Measurements from ENCODE around the gene CHAC1. TPM values are rescaled to one million over a fixed set of nuclear protein-coding genes. Genes with fewer than 3 reads are reported as not detected.
A peak's percentile ranks its signal among the peaks of the same experiment; 100 is the strongest.

The CHAC1 gene
- total RNA-seq, 1 donor from 2014 or later: 0.52 TPM

- H3K4me3 ChIP-seq (ENCODE audit: low read length in 3 of 3): no peak overlapping the region
- no peaks in the 10 kb centered on the region for H3K9me3 ChIP-seq (ENCODE audit: control insufficient read depth in 3 of 3, low read length in 3 of 3)
- H3K9ac ChIP-seq (ENCODE audit: low read depth in 1 of 3, low read length in 3 of 3): no peak overlapping the region
- H3K27ac ChIP-seq (ENCODE audit: low read depth, low read length): no peak overlapping the region
- H3K27me3 ChIP-seq (ENCODE audit: control insufficient read depth in 3 of 3, insufficient read depth in 3 of 3, low read length in 3 of 3): no peaks in the 10 kb centered on the region
- peaks cover 13 to 35% (median 22%) of the 10 kb centered on the region in 3 donors for H3K4me1 ChIP-seq (ENCODE audit: control insufficient read depth in 3 of 3, insufficient read depth in 3 of 3, low read length in 3 of 3)
- H3K36me3 ChIP-seq (ENCODE audit: control insufficient read depth in 3 of 3, insufficient read depth in 3 of 3, low read length in 3 of 3): no peaks in the 10 kb centered on the region
Observed at GRCh38 chr15:40912478-40912877, 40.8 kb upstream of the CHAC1 start.

GRCh38 chr15:40914013-40914412, 39.3 kb upstream of the CHAC1 start:
- Histone ChIP-seq H3K4me1 (ENCODE audit: control insufficient read depth in 3 of 3, insufficient read depth in 3 of 3, low read length in 3 of 3) (peaks cover 12 to 31% (median 15%) of the 10 kb centered on the region in 3 donors), H3K27ac (ENCODE audit: low read depth, low read length) (no peak overlapping the region), H3K27me3 (ENCODE audit: control insufficient read depth in 3 of 3, insufficient read depth in 3 of 3, low read length in 3 of 3) (peaks cover 0 to 5% (median 0%) of the 10 kb centered on the region in 3 donors), H3K9ac (ENCODE audit: low read depth in 1 of 3, low read length in 3 of 3) (no peak overlapping the region), H3K4me3 (ENCODE audit: low read length in 3 of 3) (no peak overlapping the region), H3K36me3 (ENCODE audit: control insufficient read depth in 3 of 3, insufficient read depth in 3 of 3, low read length in 3 of 3) (no peaks in the 10 kb centered on the region), H3K9me3 (ENCODE audit: control insufficient read depth in 3 of 3, low read length in 3 of 3) (no peaks in the 10 kb centered on the region)

- peaks cover 8 to 29% (median 10%) of the 10 kb centered on the region in 3 donors for H3K4me1 ChIP-seq (ENCODE audit: control insufficient read depth in 3 of 3, insufficient read depth in 3 of 3, low read length in 3 of 3)
- peak overlapping the region in 1 of 3 donors; percentile 25 for H3K9ac ChIP-seq (ENCODE audit: low read depth in 1 of 3, low read length in 3 of 3)
- H3K27ac ChIP-seq (ENCODE audit: low read depth, low read length): no peak overlapping the region
Observed at GRCh38 chr15:40914486-40914885, 38.8 kb upstream of the CHAC1 start.

DNA sequence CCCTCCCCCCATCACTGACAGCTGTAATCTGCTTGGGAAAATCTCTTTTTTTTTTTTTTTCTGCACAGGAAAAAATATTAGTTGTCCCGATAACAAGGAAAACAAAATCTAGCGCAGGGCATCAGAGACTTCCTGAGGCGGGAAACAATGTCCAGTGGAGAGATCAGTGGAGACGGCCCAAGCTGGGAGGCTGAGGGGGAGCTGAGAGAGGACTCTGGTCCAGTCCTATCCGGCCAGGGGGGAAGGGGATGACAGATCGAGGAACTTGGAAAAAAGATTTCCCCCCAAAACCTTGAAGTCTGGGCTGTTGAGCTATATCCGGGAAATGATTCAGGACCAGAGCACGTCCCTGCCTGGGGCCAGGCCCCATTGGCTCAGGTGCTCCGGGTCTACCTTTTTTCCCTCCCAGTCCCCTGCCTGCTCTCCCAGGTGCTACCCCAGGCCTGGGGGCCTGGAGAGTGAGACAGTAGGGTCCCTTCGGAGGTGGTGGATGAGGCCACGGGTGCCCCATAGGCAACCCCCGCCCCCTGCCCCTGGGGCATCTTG, 38.1 kb upstream of the CHAC1 start:
- Histone ChIP-seq H3K9me3 (ENCODE audit: control insufficient read depth in 3 of 3, low read length in 3 of 3) (no peaks in the 10 kb centered on the region), H3K36me3 (ENCODE audit: control insufficient read depth in 3 of 3, insufficient read depth in 3 of 3, low read length in 3 of 3) (no peaks in the 10 kb centered on the region), H3K27ac (ENCODE audit: low read depth, low read length) (no peak overlapping the region), H3K27me3 (ENCODE audit: control insufficient read depth in 3 of 3, insufficient read depth in 3 of 3, low read length in 3 of 3) (peaks cover 0 to 5% (median 0%) of the 10 kb centered on the region in 3 donors), H3K4me1 (ENCODE audit: control insufficient read depth in 3 of 3, insufficient read depth in 3 of 3, low read length in 3 of 3) (peaks cover 3 to 22% (median 6%) of the 10 kb centered on the region in 3 donors), H3K9ac (ENCODE audit: low read depth in 1 of 3, low read length in 3 of 3) (no peak overlapping the region), H3K4me3 (ENCODE audit: low read length in 3 of 3) (no peak overlapping the region)

More at GRCh38 chr15:40914486-40914885, 38.8 kb upstream of the CHAC1 start:
- Histone ChIP-seq H3K4me3 (ENCODE audit: low read length in 3 of 3) (no peak overlapping the region), H3K27me3 (ENCODE audit: control insufficient read depth in 3 of 3, insufficient read depth in 3 of 3, low read length in 3 of 3) (peaks cover 0 to 5% (median 0%) of the 10 kb centered on the region in 3 donors), H3K9me3 (ENCODE audit: control insufficient read depth in 3 of 3, low read length in 3 of 3) (no peaks in the 10 kb centered on the region), H3K36me3 (ENCODE audit: control insufficient read depth in 3 of 3, insufficient read depth in 3 of 3, low read length in 3 of 3) (no peaks in the 10 kb centered on the region)

GRCh38 chr15:40915679-40916078, 37.6 kb upstream of the CHAC1 start:
- Histone ChIP-seq H3K36me3 (ENCODE audit: control insufficient read depth in 3 of 3, insufficient read depth in 3 of 3, low read length in 3 of 3) (no peaks in the 10 kb centered on the region), H3K9me3 (ENCODE audit: control insufficient read depth in 3 of 3, low read length in 3 of 3) (no peaks in the 10 kb centered on the region), H3K27me3 (ENCODE audit: control insufficient read depth in 3 of 3, insufficient read depth in 3 of 3, low read length in 3 of 3) (peaks cover 0 to 5% (median 0%) of the 10 kb centered on the region in 3 donors), H3K9ac (ENCODE audit: low read depth in 1 of 3, low read length in 3 of 3) (no peak overlapping the region), H3K4me3 (ENCODE audit: low read length in 3 of 3) (no peak overlapping the region), H3K4me1 (ENCODE audit: control insufficient read depth in 3 of 3, insufficient read depth in 3 of 3, low read length in 3 of 3) (peaks cover 0 to 22% (median 6%) of the 10 kb centered on the region in 3 donors), H3K27ac (ENCODE audit: low read depth, low read length) (no peak overlapping the region)

DNA sequence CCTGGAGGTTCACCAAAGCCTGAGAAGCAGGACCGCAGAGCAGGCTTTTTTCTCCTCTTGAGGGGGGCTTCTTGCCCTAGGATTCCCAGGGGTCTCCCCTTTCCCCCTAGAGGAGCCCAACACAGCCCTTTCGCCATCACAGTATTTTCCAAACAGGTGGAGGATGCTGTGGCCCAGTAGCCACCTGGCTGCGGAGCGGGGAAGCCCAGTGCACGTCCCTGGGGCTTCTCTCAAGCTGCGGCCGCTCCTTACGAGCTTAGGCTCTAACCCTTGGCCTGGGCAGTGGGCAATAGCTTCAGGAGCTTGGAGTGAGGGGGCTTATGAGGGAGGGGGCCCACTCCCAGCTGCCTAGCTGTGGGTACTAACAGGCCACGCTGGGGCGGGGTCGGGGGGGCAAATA, 35.7 kb upstream of the CHAC1 start:
- H3K4me1 ChIP-seq (ENCODE audit: control insufficient read depth in 3 of 3, insufficient read depth in 3 of 3, low read length in 3 of 3): peaks cover 4 to 20% (median 7%) of the 10 kb centered on the region in 3 donors
- H3K27ac ChIP-seq (ENCODE audit: low read depth, low read length): peak overlapping the region; percentile 50
- H3K4me3 ChIP-seq (ENCODE audit: low read length in 3 of 3): no peak overlapping the region

DNA sequence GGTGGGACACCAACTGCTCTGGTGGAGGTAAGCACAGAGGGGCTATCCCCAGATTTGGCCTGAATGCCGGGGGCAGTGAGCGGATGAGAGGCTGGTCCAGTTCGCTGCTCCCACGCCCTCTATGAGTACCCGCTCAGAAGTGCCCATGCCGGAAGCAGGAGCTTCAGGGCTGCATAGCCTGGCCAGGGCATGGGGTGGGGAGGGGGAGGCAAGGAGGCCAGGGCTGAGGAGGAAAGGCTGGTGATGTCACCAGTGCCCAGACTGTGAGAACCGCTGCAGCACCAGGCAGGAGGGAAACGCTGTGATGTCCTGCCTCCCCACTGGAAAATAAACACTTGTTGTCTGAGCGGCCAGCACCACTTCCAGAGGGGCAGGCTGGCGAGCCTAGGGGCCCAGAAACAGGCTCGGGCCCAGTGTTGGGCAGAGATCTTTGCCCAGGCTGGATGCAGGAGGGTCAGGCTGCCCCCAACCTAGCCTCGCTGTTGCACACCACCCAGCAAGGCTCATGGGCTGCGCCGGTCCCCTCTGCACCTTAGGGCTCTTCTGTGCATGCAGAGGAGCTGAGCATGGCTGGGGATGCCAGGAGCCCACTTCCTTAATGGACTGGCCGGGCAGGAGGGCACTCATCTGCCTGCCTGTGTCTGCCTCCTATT, 35.0 kb upstream of the CHAC1 start:
- Histone ChIP-seq H3K27ac (ENCODE audit: low read depth, low read length) (peak overlapping the region; percentile 50), H3K27me3 (ENCODE audit: control insufficient read depth in 3 of 3, insufficient read depth in 3 of 3, low read length in 3 of 3) (peaks cover 0 to 5% (median 0%) of the 10 kb centered on the region in 3 donors), H3K4me3 (ENCODE audit: low read length in 3 of 3) (peak overlapping the region in 1 of 3 donors; percentile 22), H3K9me3 (ENCODE audit: control insufficient read depth in 3 of 3, low read length in 3 of 3) (no peaks in the 10 kb centered on the region), H3K36me3 (ENCODE audit: control insufficient read depth in 3 of 3, insufficient read depth in 3 of 3, low read length in 3 of 3) (no peaks in the 10 kb centered on the region), H3K4me1 (ENCODE audit: control insufficient read depth in 3 of 3, insufficient read depth in 3 of 3, low read length in 3 of 3) (peaks cover 11 to 25% (median 13%) of the 10 kb centered on the region in 3 donors), H3K9ac (ENCODE audit: low read depth in 1 of 3, low read length in 3 of 3) (peak overlapping the region in 1 of 3 donors; percentile 33)

More for the DNA sequence above, 35.7 kb upstream of the CHAC1 start:
- Histone ChIP-seq H3K9ac (ENCODE audit: low read depth in 1 of 3, low read length in 3 of 3) (peak overlapping the region in 2 of 3 donors; percentile 6 to 40), H3K36me3 (ENCODE audit: control insufficient read depth in 3 of 3, insufficient read depth in 3 of 3, low read length in 3 of 3) (no peaks in the 10 kb centered on the region), H3K9me3 (ENCODE audit: control insufficient read depth in 3 of 3, low read length in 3 of 3) (no peaks in the 10 kb centered on the region), H3K27me3 (ENCODE audit: control insufficient read depth in 3 of 3, insufficient read depth in 3 of 3, low read length in 3 of 3) (peaks cover 0 to 5% (median 0%) of the 10 kb centered on the region in 3 donors)

DNA sequence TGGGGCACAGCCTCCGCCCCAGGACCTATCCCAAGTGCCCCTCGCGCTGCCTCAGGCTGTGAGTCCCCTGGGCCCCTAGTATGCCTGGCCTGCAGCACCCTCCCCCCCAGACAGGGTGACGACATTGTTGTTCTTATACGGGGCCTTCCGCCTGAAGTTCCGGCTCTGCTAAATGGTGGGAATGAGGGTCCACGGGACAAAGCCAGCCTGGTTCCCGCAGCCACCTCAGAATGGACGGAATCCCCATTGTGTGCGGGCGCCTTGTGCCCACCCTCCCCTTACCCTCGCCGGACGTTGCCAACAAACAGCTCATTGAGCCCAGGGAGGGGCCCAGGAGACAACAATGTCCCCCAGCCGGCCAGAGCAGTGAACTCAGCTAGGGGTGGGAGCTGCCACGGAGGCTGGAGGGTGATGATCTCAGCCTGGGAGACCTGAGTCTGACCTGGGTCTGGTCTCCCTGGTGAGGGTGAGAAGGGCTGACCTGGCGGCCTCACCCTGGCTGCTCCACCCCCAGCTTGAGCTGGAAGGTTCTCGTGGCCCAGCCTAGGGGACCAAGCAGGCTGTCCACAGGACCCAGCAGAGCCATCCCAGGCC, 34.4 kb upstream of the CHAC1 start:
- H3K9ac ChIP-seq (ENCODE audit: low read depth in 1 of 3, low read length in 3 of 3): peak overlapping the region in 1 of 3 donors; percentile 45
- H3K4me3 ChIP-seq (ENCODE audit: low read length in 3 of 3): no peak overlapping the region

GRCh38 chr15:40921949-40922607, 31.2 kb upstream of the CHAC1 start:
- no peaks in the 10 kb centered on the region for H3K9me3 ChIP-seq (ENCODE audit: control insufficient read depth in 3 of 3, low read length in 3 of 3)
- H3K27ac ChIP-seq (ENCODE audit: low read depth, low read length): no peak overlapping the region
- H3K36me3 ChIP-seq (ENCODE audit: control insufficient read depth in 3 of 3, insufficient read depth in 3 of 3, low read length in 3 of 3): no peaks in the 10 kb centered on the region
- no peak overlapping the region for H3K4me3 ChIP-seq (ENCODE audit: low read length in 3 of 3)
- H3K27me3 ChIP-seq (ENCODE audit: control insufficient read depth in 3 of 3, insufficient read depth in 3 of 3, low read length in 3 of 3): peaks cover 15 to 23% (median 18%) of the 10 kb centered on the region in 3 donors
- H3K9ac ChIP-seq (ENCODE audit: low read depth in 1 of 3, low read length in 3 of 3): no peak overlapping the region
- H3K4me1 ChIP-seq (ENCODE audit: control insufficient read depth in 3 of 3, insufficient read depth in 3 of 3, low read length in 3 of 3): peaks cover 23 to 36% (median 26%) of the 10 kb centered on the region in 3 donors

More for the DNA sequence above, 34.4 kb upstream of the CHAC1 start:
- peaks cover 0 to 5% (median 0%) of the 10 kb centered on the region in 3 donors for H3K27me3 ChIP-seq (ENCODE audit: control insufficient read depth in 3 of 3, insufficient read depth in 3 of 3, low read length in 3 of 3)
- H3K4me1 ChIP-seq (ENCODE audit: control insufficient read depth in 3 of 3, insufficient read depth in 3 of 3, low read length in 3 of 3): peaks cover 17 to 31% (median 19%) of the 10 kb centered on the region in 3 donors
- peak overlapping the region; percentile 50 for H3K27ac ChIP-seq (ENCODE audit: low read depth, low read length)
- no peaks in the 10 kb centered on the region for H3K9me3 ChIP-seq (ENCODE audit: control insufficient read depth in 3 of 3, low read length in 3 of 3)
- no peaks in the 10 kb centered on the region for H3K36me3 ChIP-seq (ENCODE audit: control insufficient read depth in 3 of 3, insufficient read depth in 3 of 3, low read length in 3 of 3)
